RKO (cell line): ENCODE measurements around the gene HSD17B13.
A peak's percentile ranks its signal among the peaks of the same experiment; 100 is the strongest.

ENCODE experiments used
- DNase-seq: peaks from one replicate; pipeline ENCODE4 v3.0.0-alpha.2; 2016; ENCODE audit warnings: low spot score

HSD17B13 gene

DNA sequence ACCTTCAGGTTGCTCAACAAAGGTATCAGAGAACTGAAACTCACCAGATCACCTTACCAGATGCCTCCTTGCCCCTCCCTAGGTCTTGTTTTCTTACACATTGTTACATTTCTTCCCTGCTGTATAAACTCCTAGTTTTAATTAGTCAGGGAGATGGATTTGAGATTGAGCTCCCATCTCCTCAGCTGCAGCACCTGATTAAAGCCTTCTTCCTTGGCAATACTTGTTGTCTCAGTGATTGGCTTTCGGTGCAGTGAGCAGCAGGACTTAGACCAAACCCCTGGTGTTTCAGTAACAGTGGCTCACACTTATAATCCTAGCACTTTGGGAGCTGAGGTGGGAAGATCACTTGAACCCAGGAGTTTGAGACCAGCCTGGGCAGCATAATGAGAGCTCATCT, 59.8 kb downstream of the HSD17B13 start:
- no peak for DNase-seq

- peak; percentile 18 for DNase-seq
Measured at GRCh38 chr4:87260477-87260876, 62.2 kb downstream of the HSD17B13 start.

DNA sequence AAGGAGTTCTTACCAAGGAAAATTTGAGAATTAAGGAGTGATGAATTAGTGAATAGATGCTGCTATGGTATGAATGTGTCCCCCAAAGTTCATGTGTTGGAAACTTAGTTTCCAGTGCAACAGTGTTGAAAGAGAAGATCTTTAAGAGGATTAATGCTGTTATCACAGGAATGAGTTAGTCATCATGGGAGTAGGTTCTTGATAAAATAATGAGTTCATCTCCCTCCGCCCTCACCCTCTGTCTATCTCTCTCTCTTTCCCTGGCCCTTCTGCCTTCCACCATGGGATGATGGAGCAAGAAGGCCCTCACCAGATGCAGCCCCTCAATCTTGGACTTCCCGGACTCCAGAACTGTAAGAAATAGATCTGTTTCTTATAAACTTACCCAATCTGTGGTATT, 64.0 kb downstream of the HSD17B13 start:
- no peak for DNase-seq

GRCh38 chr4:87257523-87257922, 65.2 kb downstream of the HSD17B13 start:
- no peak for DNase-seq

GRCh38 chr4:87255755-87256154, 66.9 kb downstream of the HSD17B13 start:
- DNase-seq: no peak
